GM21367 (cell line): ENCODE results near the gene CKAP2L.
"Not testable (repeated sequence)": the region's sequence is repeated elsewhere in the genome, so short reads cannot be mapped to it uniquely, and the experiment has no call there.

Source experiments
- ATAC-seq: cut with Tn5 transposase; IDR thresholded peaks from one replicate; pipeline ENCODE4 v1.9.1; 2021; ENCODE audit not compliant: unreplicated experiment

CKAP2L gene

GRCh38 chr2:112710956-112711750 is 53.3 kb downstream of the CKAP2L start:
- no peak for ATAC-seq

GRCh38 chr2:112709703-112710102 is 54.7 kb downstream of the CKAP2L start:
- no peak for ATAC-seq

- ATAC-seq: no peak
These were observed 55.4 kb downstream of the CKAP2L start for GRCh38 chr2:112708968-112709367.

- not testable (repeated sequence) for ATAC-seq
These were observed 57.5 kb downstream of the CKAP2L start for GRCh38 chr2:112706947-112707346.

GRCh38 chr2:112706170-112706664 is 58.2 kb downstream of the CKAP2L start:
- no peak for ATAC-seq

- no peak for ATAC-seq
These were observed 58.8 kb downstream of the CKAP2L start for GRCh38 chr2:112705575-112705974.

- no peak for ATAC-seq
These were observed 60.7 kb downstream of the CKAP2L start for GRCh38 chr2:112703684-112704083.

- ATAC-seq: no peak
These were observed 63.4 kb downstream of the CKAP2L start for GRCh38 chr2:112701052-112701451.

- no peak for ATAC-seq
These were observed 64.3 kb downstream of the CKAP2L start for GRCh38 chr2:112699984-112700667.

GRCh38 chr2:112698834-112699515 is 65.4 kb downstream of the CKAP2L start:
- no peak for ATAC-seq

GRCh38 chr2:112694182-112694581 is 70.2 kb downstream of the CKAP2L start:
- no peak for ATAC-seq

GRCh38 chr2:112693596-112693995 is 70.8 kb downstream of the CKAP2L start:
- ATAC-seq: no peak

GRCh38 chr2:112692918-112693317 is 71.5 kb downstream of the CKAP2L start:
- no peak for ATAC-seq

GRCh38 chr2:112692495-112692911 is 71.9 kb downstream of the CKAP2L start:
- peak; percentile 70 for ATAC-seq

GRCh38 chr2:112691881-112692281 is 72.5 kb downstream of the CKAP2L start:
- no peak for ATAC-seq

GRCh38 chr2:112690853-112691401 is 73.5 kb downstream of the CKAP2L start:
- ATAC-seq: no peak

GRCh38 chr2:112688086-112688880 is 76.1 kb downstream of the CKAP2L start:
- no peak for ATAC-seq

GRCh38 chr2:112687522-112687921 is 76.9 kb downstream of the CKAP2L start:
- no peak for ATAC-seq
